GM12878 (cell line): ENCODE results near the gene SRC. TPM values are rescaled to one million over a fixed set of nuclear protein-coding genes. Genes with fewer than 3 reads are reported as not detected.

Experiments
- ATAC-seq: fragments of 200-7000 bp; cut with Tn5 transposase; 3 replicates; pipeline ENCODE4 v1.9.1; 2020; ENCODE audit warnings: mild to moderate bottlenecking, moderate library complexity
- BruUV-seq: library from RNA; stranded (reverse); fragments of 400-500 nt; replicated peaks from 2 replicates; lab custom pipeline; 2021; lab: Mats Ljungman, UMichigan
- CTCF ChIA-PET: fragments of 300-600 bp; sonication (Branson Sonifier 250); formaldehyde crosslinking; extraction: SDS; loops from one replicate; lab custom pipeline; 2021; ENCODE audit warnings: inconsistent platforms; lab: Yijun Ruan, JAX
- POLR2A ChIA-PET: fragments of 350-600 bp; formaldehyde crosslinking; extraction: SDS; loops from one replicate; lab custom pipeline; 2021; ENCODE audit warnings: inconsistent platforms; lab: Charles Lee
- RAD21 ChIA-PET: fragments of 300-600 bp; sonication (Branson Sonifier 250); formaldehyde crosslinking; loops from one replicate; lab custom pipeline; 2023; ENCODE audit warnings: antibody characterized with exemption; ENCODE audit not compliant: unreplicated experiment; lab: Charles Lee
- SMC1A ChIA-PET: fragments of 300-600 bp; sonication (Branson Sonifier 250); formaldehyde crosslinking; loops from one replicate; lab custom pipeline; 2023; ENCODE audit not compliant: unreplicated experiment, uncharacterized antibody; lab: Charles Lee
- DNase-seq: peaks from one replicate; pipeline ENCODE4 v3.0.0-alpha.2; 2011; ENCODE audit warnings: low read depth, low spot score
- FAIRE-seq: peaks from 3 replicates; lab custom pipeline; 2011; peaks lifted over from hg19 to GRCh38; lab: Jason Lieb, UNC
- H2AFZ ChIP-seq: 2 replicates; pipeline ENCODE4 v1.6.0; 2011; ENCODE audit warnings: low read depth, low read length, control low read depth; ENCODE audit not compliant: control insufficient read depth
- H3K27ac ChIP-seq: 2 replicates; pipeline ENCODE4 v1.5.1; 2011; ENCODE audit warnings: control low read depth; ENCODE audit not compliant: control insufficient read depth, insufficient read depth
- H3K27me3 ChIP-seq, 2 experiments: replicated peaks in 1 of 2; 2 replicates each; pipeline versions ENCODE4 v1.6.0 to v1.6.1; 2011; ENCODE audit warnings: low read length in 1 of 2; ENCODE audit not compliant: control insufficient read depth in 2 of 2, insufficient read depth in 2 of 2
- H3K36me3 ChIP-seq, 2 experiments: 2 replicates each; pipeline ENCODE4 v1.5.1; 2011; ENCODE audit warnings: low read length in 1 of 2; ENCODE audit not compliant: control insufficient read depth in 2 of 2, insufficient read depth in 2 of 2
- H3K4me1 ChIP-seq: 2 replicates; pipeline ENCODE4 v1.6.1; 2011; ENCODE audit warnings: mild to moderate bottlenecking, low read length, moderate library complexity, mixed read lengths; ENCODE audit not compliant: control insufficient read depth, insufficient read depth
- H3K4me2 ChIP-seq: 2 replicates; pipeline ENCODE4 v1.6.0; 2011; ENCODE audit warnings: control low read depth; ENCODE audit not compliant: control insufficient read depth, insufficient read depth
- H3K4me3 ChIP-seq: fragments of 200-600 bp; sonication (generic); 2 replicates; pipeline ENCODE4 v1.5.1; 2016
- H3K79me2 ChIP-seq: 2 replicates; pipeline ENCODE4 v1.6.0; 2011; ENCODE audit warnings: low read length; ENCODE audit not compliant: control insufficient read depth, insufficient read depth
- H3K9ac ChIP-seq: 2 replicates; pipeline ENCODE4 v1.8.0; 2011; ENCODE audit warnings: low read length, control low read depth, mixed read lengths; ENCODE audit not compliant: control insufficient read depth, insufficient read depth
- H3K9me3 ChIP-seq: replicated peaks from 3 replicates; pipeline ENCODE4 v1.5.1; 2011; ENCODE audit warnings: mild to moderate bottlenecking, low read length; ENCODE audit not compliant: control insufficient read depth, insufficient read depth
- H4K20me1 ChIP-seq: 2 replicates; pipeline ENCODE4 v1.6.0; 2011; ENCODE audit not compliant: control insufficient read depth, insufficient read depth
- BMI1 ChIP-seq: fragments of 450-650 bp; IDR thresholded peaks from 2 replicates; pipeline ENCODE4 v1.6.1; 2016; ENCODE audit warnings: mild to moderate bottlenecking, moderate library complexity, borderline replicate concordance
- CBX3 ChIP-seq: fragments of 200-600 bp; sonication (generic); IDR thresholded peaks from 2 replicates; pipeline ENCODE4 v1.6.1; 2016; ENCODE audit warnings: low read depth, borderline replicate concordance
- CEBPB ChIP-seq, 2 experiments: fragments of 150-350 bp in 1 of 2; IDR thresholded peaks; 2 replicates each; pipeline ENCODE4 v1.6.1; 2012 to 2014; ENCODE audit warnings: low read depth in 2 of 2, low read length in 2 of 2, borderline replicate concordance in 1 of 2, inconsistent platforms in 1 of 2
- EP300 ChIP-seq, 2 experiments: fragments of 150-350 bp in 1 of 2; IDR thresholded peaks; 2 replicates each; pipeline ENCODE4 v1.6.1; 2011 to 2012; ENCODE audit warnings: low read depth in 2 of 2, low read length in 2 of 2, borderline replicate concordance in 1 of 2, improper control_type of control experiment in 1 of 2, inconsistent platforms in 1 of 2; ENCODE audit not compliant: control insufficient read depth in 1 of 2
- GABPA ChIP-seq: IDR thresholded peaks from 2 replicates; pipeline ENCODE4 v1.6.1; 2014; ENCODE audit warnings: antibody characterized with exemption, low read depth, mild to moderate bottlenecking, inconsistent platforms
- KDM1A ChIP-seq: fragments of 200-600 bp; sonication (generic); IDR thresholded peaks from 2 replicates; pipeline ENCODE4 v1.6.1; 2016; ENCODE audit warnings: borderline replicate concordance
- SUPT20H ChIP-seq: IDR thresholded peaks from 2 replicates; pipeline ENCODE4 v1.6.1; 2011; ENCODE audit warnings: low read depth, mild to moderate bottlenecking, low read length, moderate library complexity, borderline replicate concordance; ENCODE audit not compliant: control insufficient read depth
- TAF1 ChIP-seq: IDR thresholded peaks from 2 replicates; pipeline ENCODE4 v1.6.1; 2011; ENCODE audit warnings: mild to moderate bottlenecking, low read depth, low read length, borderline replicate concordance
- ZNF207 ChIP-seq: fragments of 450-650 bp; IDR thresholded peaks from 2 replicates; pipeline ENCODE4 v1.6.1; 2014; ENCODE audit warnings: antibody characterized with exemption, mild to moderate bottlenecking, borderline replicate concordance
- ZSCAN29 ChIP-seq: fragments of 450-650 bp; IDR thresholded peaks from 2 replicates; pipeline ENCODE4 v1.6.1; 2017; ENCODE audit warnings: mild to moderate bottlenecking, moderate library complexity
- WGBS: methylation state at CpG from one replicate; pipeline ENCODE4 v1.1.6; 2016; ENCODE audit warnings: low lambda C conversion rate; ENCODE audit not compliant: insufficient replicate concordance, insufficient coverage; ENCODE audit errors: missing lambda C conversion rate; 5-methylcytosine and 5-hydroxymethylcytosine counted together
- in situ Hi-C: fragments of 300-500 bp; cut with MboI; formaldehyde crosslinking; loops from 9 replicates; pipeline ENCODE4 v1.14.3; 2018; ENCODE audit warnings: mixed read lengths
- intact Hi-C: fragments of 100-400 bp; cut with micrococcal nuclease; formaldehyde crosslinking; loops from one replicate; pipeline ENCODE4 v1.14.2; 2022; ENCODE audit not compliant: unreplicated experiment
- polyA plus RNA-seq, 11 experiments: library from polyadenylated mRNA; depleted of rRNA in 4 of 11; unstranded in 6 of 11; stranded (reverse) in 5 of 11; fragments of >200 nt; fragmentation: Nextera tagmentation in 4 of 11; fragmentation: Illumina TruSeq in 1 of 11; extraction: Ambion mirVana in 4 of 11; extraction: Trizol in 1 of 11; gene quantifications; 1 replicate in 1 of 11; 2 replicates in 10 of 11; pipeline versions ENCODE4 v1.2.1 to v1.2.3, GENCODE V29; 2011 to 2016; ENCODE audit warnings: inconsistent platforms in 2 of 11, missing spikeins in 2 of 11, low read depth in 1 of 11
- total RNA-seq, 4 experiments: library from RNA; depleted of rRNA in 3 of 4; stranded (reverse); fragments of >200 nt in 3 of 4; fragmentation: Illumina TruSeq in 1 of 4; extraction: Trizol in 1 of 4; gene quantifications; 2 replicates each; pipeline versions ENCODE4 v1.2.1 to v1.2.3, GENCODE V29; 2013 to 2021
- TF ChIP-seq, protein P1 (sequence below): fragments of 450-650 bp; IDR thresholded peaks from 2 replicates; pipeline ENCODE4 v1.6.1; 2017; ENCODE audit warnings: low read depth, mild to moderate bottlenecking, moderate library complexity
- TF ChIP-seq, protein P2 (sequence below): fragments of 450-650 bp; IDR thresholded peaks from 2 replicates; pipeline ENCODE4 v1.6.1; 2017; ENCODE audit warnings: mild to moderate bottlenecking
- TF ChIP-seq, protein P3 (sequence below): IDR thresholded peaks from 2 replicates; pipeline ENCODE4 v1.6.1; 2012; ENCODE audit warnings: low read length, inconsistent platforms
- TF ChIP-seq, protein P4 (sequence below): IDR thresholded peaks from 2 replicates; pipeline ENCODE4 v1.6.1; 2011; ENCODE audit warnings: mild to moderate bottlenecking, low read depth, low read length, moderate library complexity; ENCODE audit not compliant: insufficient replicate concordance

Gene SRC
- total and polyA plus RNA-seq, 10 of the 15 experiments (the other 5 are each of a cell fraction or from before 2014, with no cell fraction given): 0.60 to 71.3 (median 27.2) TPM

DNA sequence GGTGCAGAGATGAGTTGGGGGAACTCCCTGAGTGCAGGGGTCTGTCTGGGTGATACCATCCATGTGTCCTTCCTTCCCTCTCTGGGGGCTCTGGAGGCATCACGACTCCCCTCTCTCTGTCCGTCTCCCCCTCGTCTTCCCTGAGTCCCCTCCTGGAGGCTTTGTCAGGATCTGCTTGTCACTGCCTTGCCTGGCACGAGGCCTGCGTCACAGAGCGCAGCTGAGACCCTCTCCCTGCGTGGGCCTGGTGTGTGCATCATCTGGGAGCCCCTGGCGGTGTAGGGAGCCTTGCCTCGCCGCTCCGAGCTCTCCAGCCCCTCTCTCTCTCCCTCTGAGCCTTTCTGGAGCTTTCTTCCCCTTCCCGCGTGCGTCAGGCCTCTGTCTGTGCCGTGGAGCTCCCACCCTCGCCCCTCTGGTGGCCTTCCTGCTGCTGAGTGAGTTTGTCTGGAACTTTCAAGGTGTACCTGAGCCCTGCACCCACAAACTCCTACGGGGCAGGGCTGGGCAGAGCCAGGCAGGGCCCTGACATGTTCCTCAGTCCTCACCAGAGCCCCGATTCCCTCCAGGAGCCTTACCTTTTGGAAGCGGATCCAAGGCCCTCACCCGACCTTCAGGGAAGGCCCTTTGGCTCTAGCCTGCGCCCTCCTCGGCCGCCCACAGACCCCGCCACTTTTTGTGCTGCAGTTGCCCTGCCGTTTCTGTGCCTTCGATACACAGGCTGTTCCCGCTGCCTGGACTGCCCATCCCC lies 70.3 kb downstream of the SRC start (continued):
- TF ChIP-seq TAF1: no peak
- TF ChIP-seq KDM1A: no peak
- TF ChIP-seq BMI1: no peak
- TF ChIP-seq, protein P1, sequence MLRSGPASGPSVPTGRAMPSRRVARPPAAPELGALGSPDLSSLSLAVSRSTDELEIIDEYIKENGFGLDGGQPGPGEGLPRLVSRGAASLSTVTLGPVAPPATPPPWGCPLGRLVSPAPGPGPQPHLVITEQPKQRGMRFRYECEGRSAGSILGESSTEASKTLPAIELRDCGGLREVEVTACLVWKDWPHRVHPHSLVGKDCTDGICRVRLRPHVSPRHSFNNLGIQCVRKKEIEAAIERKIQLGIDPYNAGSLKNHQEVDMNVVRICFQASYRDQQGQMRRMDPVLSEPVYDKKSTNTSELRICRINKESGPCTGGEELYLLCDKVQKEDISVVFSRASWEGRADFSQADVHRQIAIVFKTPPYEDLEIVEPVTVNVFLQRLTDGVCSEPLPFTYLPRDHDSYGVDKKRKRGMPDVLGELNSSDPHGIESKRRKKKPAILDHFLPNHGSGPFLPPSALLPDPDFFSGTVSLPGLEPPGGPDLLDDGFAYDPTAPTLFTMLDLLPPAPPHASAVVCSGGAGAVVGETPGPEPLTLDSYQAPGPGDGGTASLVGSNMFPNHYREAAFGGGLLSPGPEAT: no peak
- TF ChIP-seq, all 136 proteins: peak for 0

DNA sequence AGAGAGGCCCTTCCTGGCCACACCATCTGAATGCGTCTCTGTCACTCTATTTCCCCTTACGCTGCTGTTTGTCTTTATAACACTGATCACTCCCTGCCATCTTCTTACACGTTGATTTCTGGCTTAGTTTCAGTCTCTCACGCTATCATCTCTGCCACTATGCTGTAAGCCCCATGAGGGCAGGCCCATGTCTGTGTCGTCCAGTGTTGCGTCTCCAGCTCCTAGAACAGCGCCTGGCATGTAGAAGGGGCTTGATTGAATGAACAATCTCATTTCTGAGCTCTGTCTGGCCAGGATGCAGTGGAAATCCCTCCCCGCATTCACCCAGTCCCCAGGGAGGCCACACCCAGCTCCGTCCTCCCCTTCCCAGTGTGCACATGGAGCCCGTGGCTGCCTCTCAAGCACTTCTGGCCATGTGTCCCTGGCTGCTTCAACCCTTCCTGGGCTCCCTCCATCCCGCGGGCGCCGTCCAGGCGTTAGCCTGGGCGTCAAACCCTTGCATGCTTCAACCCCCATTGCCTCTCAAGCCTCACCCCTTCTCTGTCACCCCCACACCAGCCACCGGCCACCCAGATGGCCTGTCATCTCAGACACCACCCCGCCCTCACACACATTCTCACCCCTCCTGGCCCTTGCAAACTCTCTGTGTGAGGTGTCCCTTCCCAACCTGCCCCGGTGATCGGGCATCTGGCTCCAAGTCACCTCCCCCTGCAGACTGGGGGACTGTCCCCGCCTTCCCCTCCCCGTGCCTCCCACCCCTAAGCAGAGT lies 71.1 kb downstream of the SRC start:
- Histone ChIP-seq H3K36me3 (no peaks in the 10 kb centered on the region), H3K27me3 (peaks cover 0 to 5% of the 10 kb centered on the region in 2 experiments; a peak in 2 of 4 replicates), H3K9ac (no peak overlapping the region), H3K27ac (no peak overlapping the region), H3K4me2 (no peak overlapping the region), H3K79me2 (no peaks in the 10 kb centered on the region), H4K20me1 (no peaks in the 10 kb centered on the region), H2AFZ (no peak overlapping the region), H3K4me3 (no peak overlapping the region), H3K4me1 (peaks cover 10% of the 10 kb centered on the region), H3K9me3 (no peaks in the 10 kb centered on the region)
- ATAC-seq (no peak), DNase-seq (no peak), FAIRE-seq (no peak)
- CTCF ChIA-PET: no interaction called here
- RAD21 ChIA-PET: no interaction called here
- intact Hi-C loops: no loop called here
- POLR2A ChIA-PET: no interaction called here
- in situ Hi-C loops: no loop called here
- SMC1A ChIA-PET: no interaction called here
- BruUV-seq: no TSS peak
- WGBS: 64% methylated on average over 22 of the region's 22 CpGs
- TF ChIP-seq EP300 (IDR thresholded peaks at IDR 0.05; ENCODE audit: borderline replicate concordance in 1 of 2, control insufficient read depth in 1 of 2, low read depth in 2 of 2, low read length in 2 of 2): no peak
- TF ChIP-seq GABPA: no peak
- TF ChIP-seq CBX3: no peak
- TF ChIP-seq, protein P2, sequence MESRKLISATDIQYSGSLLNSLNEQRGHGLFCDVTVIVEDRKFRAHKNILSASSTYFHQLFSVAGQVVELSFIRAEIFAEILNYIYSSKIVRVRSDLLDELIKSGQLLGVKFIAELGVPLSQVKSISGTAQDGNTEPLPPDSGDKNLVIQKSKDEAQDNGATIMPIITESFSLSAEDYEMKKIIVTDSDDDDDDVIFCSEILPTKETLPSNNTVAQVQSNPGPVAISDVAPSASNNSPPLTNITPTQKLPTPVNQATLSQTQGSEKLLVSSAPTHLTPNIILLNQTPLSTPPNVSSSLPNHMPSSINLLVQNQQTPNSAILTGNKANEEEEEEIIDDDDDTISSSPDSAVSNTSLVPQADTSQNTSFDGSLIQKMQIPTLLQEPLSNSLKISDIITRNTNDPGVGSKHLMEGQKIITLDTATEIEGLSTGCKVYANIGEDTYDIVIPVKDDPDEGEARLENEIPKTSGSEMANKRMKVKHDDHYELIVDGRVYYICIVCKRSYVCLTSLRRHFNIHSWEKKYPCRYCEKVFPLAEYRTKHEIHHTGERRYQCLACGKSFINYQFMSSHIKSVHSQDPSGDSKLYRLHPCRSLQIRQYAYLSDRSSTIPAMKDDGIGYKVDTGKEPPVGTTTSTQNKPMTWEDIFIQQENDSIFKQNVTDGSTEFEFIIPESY: no peak
- TF ChIP-seq ZNF207: no peak
- TF ChIP-seq, protein P3, sequence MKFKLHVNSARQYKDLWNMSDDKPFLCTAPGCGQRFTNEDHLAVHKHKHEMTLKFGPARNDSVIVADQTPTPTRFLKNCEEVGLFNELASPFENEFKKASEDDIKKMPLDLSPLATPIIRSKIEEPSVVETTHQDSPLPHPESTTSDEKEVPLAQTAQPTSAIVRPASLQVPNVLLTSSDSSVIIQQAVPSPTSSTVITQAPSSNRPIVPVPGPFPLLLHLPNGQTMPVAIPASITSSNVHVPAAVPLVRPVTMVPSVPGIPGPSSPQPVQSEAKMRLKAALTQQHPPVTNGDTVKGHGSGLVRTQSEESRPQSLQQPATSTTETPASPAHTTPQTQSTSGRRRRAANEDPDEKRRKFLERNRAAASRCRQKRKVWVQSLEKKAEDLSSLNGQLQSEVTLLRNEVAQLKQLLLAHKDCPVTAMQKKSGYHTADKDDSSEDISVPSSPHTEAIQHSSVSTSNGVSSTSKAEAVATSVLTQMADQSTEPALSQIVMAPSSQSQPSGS: no peak
- TF ChIP-seq SUPT20H: no peak
- TF ChIP-seq, protein P4, sequence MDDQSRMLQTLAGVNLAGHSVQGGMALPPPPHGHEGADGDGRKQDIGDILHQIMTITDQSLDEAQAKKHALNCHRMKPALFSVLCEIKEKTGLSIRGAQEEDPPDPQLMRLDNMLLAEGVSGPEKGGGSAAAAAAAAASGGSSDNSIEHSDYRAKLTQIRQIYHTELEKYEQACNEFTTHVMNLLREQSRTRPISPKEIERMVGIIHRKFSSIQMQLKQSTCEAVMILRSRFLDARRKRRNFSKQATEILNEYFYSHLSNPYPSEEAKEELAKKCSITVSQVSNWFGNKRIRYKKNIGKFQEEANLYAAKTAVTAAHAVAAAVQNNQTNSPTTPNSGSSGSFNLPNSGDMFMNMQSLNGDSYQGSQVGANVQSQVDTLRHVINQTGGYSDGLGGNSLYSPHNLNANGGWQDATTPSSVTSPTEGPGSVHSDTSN: no peak
- TF ChIP-seq ZSCAN29: no peak
- TF ChIP-seq CEBPB (IDR thresholded peaks at IDR 0.05; ENCODE audit: borderline replicate concordance in 1 of 2, low read depth in 2 of 2, low read length in 2 of 2): no peak
